Thoracic aorta (tissue), 2 donors: Measurements from ENCODE around the gene SPAAR. TPM values are rescaled to one million over a fixed set of nuclear protein-coding genes. Genes with fewer than 3 reads are reported as not detected.

Experiments
- ATAC-seq: fragments of 150-250 bp; one replicate; pipeline ENCODE4 v1.8.0; 2017; ENCODE audit warnings: low read depth; ENCODE audit not compliant: insufficient number of reproducible peaks, low FRiP score
- DNase-seq: peaks from one replicate; pipeline ENCODE4 v3.0.0-alpha.2; 2020; ENCODE audit warnings: low spot score
- H3K27ac ChIP-seq, 2 donors: fragments of 200-600 bp; sonication (generic); 1 replicate in 1 of 2; 2 replicates in 1 of 2; pipeline ENCODE4 v1.5.1; 2016; ENCODE audit warnings: mild to moderate bottlenecking in 2 of 2, moderate library complexity in 2 of 2
- H3K27me3 ChIP-seq: fragments of 200-600 bp; sonication (generic); replicated peaks from 2 replicates; pipeline ENCODE4 v1.6.0; 2016; ENCODE audit warnings: mild to moderate bottlenecking; ENCODE audit not compliant: insufficient read depth
- H3K36me3 ChIP-seq: fragments of 200-600 bp; sonication (generic); one replicate; pipeline ENCODE4 v1.5.1; 2016
- H3K4me1 ChIP-seq, 2 donors: fragments of 200-600 bp; sonication (generic); 1 replicate in 1 of 2; 2 replicates in 1 of 2; pipeline versions ENCODE4 v1.5.1 to v1.6.0; 2016; ENCODE audit warnings: low read depth in 2 of 2, mild to moderate bottlenecking in 1 of 2; ENCODE audit not compliant: control insufficient read depth in 1 of 2
- H3K4me3 ChIP-seq: fragments of 200-600 bp; sonication (generic); 2 replicates; pipeline ENCODE4 v1.5.1; 2016; ENCODE audit warnings: mild to moderate bottlenecking
- H3K9me3 ChIP-seq: fragments of 200-600 bp; sonication (generic); 2 replicates; pipeline ENCODE4 v1.5.1; 2016
- CTCF ChIP-seq: fragments of 200-600 bp; sonication (generic); IDR thresholded peaks from one replicate; pipeline ENCODE4 v1.5.1; 2019; ENCODE audit warnings: antibody characterized with exemption
- total RNA-seq, 2 donors: library from RNA; depleted of rRNA; stranded (reverse); fragments of >200 nt; gene quantifications; one replicate each; pipeline versions ENCODE4 v1.1.0 to v1.2.3, GENCODE V29; 2016

SPAAR gene
- total RNA-seq, 2 donors from 2014 or later, result 3.2 to 4.9 TPM

GRCh38 chr9:35958104-35958837, 49.0 kb downstream of the SPAAR start, which contains the start of gene OR2S2:
TSS of gene OR2S2 (minus strand) at chr9:35958154. CDS start at chr9:35958098, 56 bp downstream.
- Histone ChIP-seq H3K27me3 (no peaks in the 10 kb centered on the region), H3K36me3 (no peaks in the 10 kb centered on the region), H3K4me1 (no peaks in the 10 kb centered on the region), H3K9me3 (no peaks in the 10 kb centered on the region), H3K4me3 (no peak within 1 kb of the TSS), H3K27ac (no peak within 1 kb of the TSS)
- ATAC-seq, result no peak
- no peak for TF ChIP-seq CTCF
- no peak for DNase-seq

- H3K9me3 ChIP-seq, result no peaks in the 10 kb centered on the region
- H3K36me3 ChIP-seq, result no peaks in the 10 kb centered on the region
- H3K27me3 ChIP-seq, result no peaks in the 10 kb centered on the region
- no peak for ATAC-seq
- no peaks in the 10 kb centered on the region for H3K4me1 ChIP-seq
- H3K4me3 ChIP-seq, result no peak overlapping the region
- DNase-seq, result no peak
- no peak for TF ChIP-seq CTCF
- H3K27ac ChIP-seq, result no peak overlapping the region
Observed at GRCh38 chr9:35960039-35960655, 50.9 kb downstream of the SPAAR start.

Other genes starting within 250 kb of the SPAAR start
- gene ARHGEF39, start 244.3 kb upstream of the SPAAR start, total RNA-seq, result 1 to 10 TPM in 1 of 2 donors, under 1 TPM in 1; 0.54 to 1.2 TPM
- 10 to 100 TPM in 1 of 2 donors, not detected in 1; 10.7 TPM for gene CA9, start 235.6 kb upstream of the SPAAR start, total RNA-seq
- gene TPM2, start 219.6 kb upstream of the SPAAR start, total RNA-seq, result 1,000 to 10,000 TPM; 4,158 to 5,700 TPM
- 1,000 to 10,000 TPM in 1 of 2 donors, 100 to 1,000 TPM in 1; 889 to 1,019 TPM for gene TLN1, start 177.3 kb upstream of the SPAAR start, total RNA-seq
- 10 to 100 TPM; 46.0 to 62.4 TPM for gene CREB3, start 176.8 kb upstream of the SPAAR start, total RNA-seq
- 100 to 1,000 TPM in 1 of 2 donors, 10 to 100 TPM in 1; 75.8 to 115 TPM for gene GBA2, start 160.3 kb upstream of the SPAAR start, total RNA-seq
- gene RGP1, start 160.2 kb upstream of the SPAAR start, total RNA-seq, result 10 to 100 TPM; 23.0 to 24.5 TPM
- gene MSMP, start 155.2 kb upstream of the SPAAR start, total RNA-seq, result not detected
- gene NPR2, start 117.9 kb upstream of the SPAAR start, total RNA-seq, result 10 to 100 TPM; 30.8 to 38.2 TPM
- gene SPAG8, start 97.2 kb upstream of the SPAAR start, total RNA-seq, result 1 to 10 TPM in 1 of 2 donors, under 1 TPM in 1; 0.21 to 5.7 TPM
- 10 to 100 TPM; 18.4 to 45.4 TPM for gene HINT2, start 94.4 kb upstream of the SPAAR start, total RNA-seq
- not detected for gene FAM221B, start 80.8 kb upstream of the SPAAR start, total RNA-seq
- gene TMEM8B, start 80.3 kb upstream of the SPAAR start, total RNA-seq, result 10 to 100 TPM; 14.6 to 24.2 TPM
- not detected for gene OR13J1, start 39.1 kb upstream of the SPAAR start, total RNA-seq
- gene HRCT1, start 3.3 kb upstream of the SPAAR start, total RNA-seq, result 10 to 100 TPM; 20.4 to 23.6 TPM
- gene OR2S2, start 48.7 kb downstream of the SPAAR start, total RNA-seq, result not detected
- gene RECK, start 127.4 kb downstream of the SPAAR start, total RNA-seq, result 10 to 100 TPM; 19.8 to 30.5 TPM
- 10 to 100 TPM; 47.0 to 52.1 TPM for gene GLIPR2, start 227.2 kb downstream of the SPAAR start, total RNA-seq